IPS-20b (cell line): ENCODE measurements around the gene RICTOR.
"Not testable (repeated sequence)": the region's sequence is repeated elsewhere in the genome, so short reads cannot be mapped to it uniquely, and the experiment has no call there.

Experiments
- H3K27ac ChIP-seq: one replicate; pipeline ENCODE4 v1.5.1; 2013; ENCODE audit warnings: low read length
- H3K27me3 ChIP-seq: 2 replicates; pipeline ENCODE4 v1.6.1; 2013; ENCODE audit warnings: mild to moderate bottlenecking, low read length, inconsistent platforms; ENCODE audit not compliant: insufficient read depth
- H3K36me3 ChIP-seq: 2 replicates; pipeline ENCODE4 v1.6.1; 2013; ENCODE audit warnings: low read depth, mild to moderate bottlenecking, inconsistent platforms, low read length, moderate library complexity; ENCODE audit not compliant: insufficient read depth
- H3K4me1 ChIP-seq: 2 replicates; pipeline ENCODE4 v1.6.1; 2013; ENCODE audit warnings: mild to moderate bottlenecking, control low read depth, inconsistent platforms, low read length, moderate library complexity; ENCODE audit not compliant: insufficient read depth
- H3K4me3 ChIP-seq: 2 replicates; pipeline ENCODE4 v1.5.1; 2013; ENCODE audit warnings: mild to moderate bottlenecking, low read length, inconsistent platforms
- H3K9ac ChIP-seq: 2 replicates; pipeline ENCODE4 v1.6.1; 2013; ENCODE audit warnings: low read depth, mild to moderate bottlenecking, inconsistent platforms, low read length, moderate library complexity
- H3K9me3 ChIP-seq: 2 replicates; pipeline ENCODE4 v1.6.1; 2013; ENCODE audit warnings: mild to moderate bottlenecking, low read depth, low read length, inconsistent platforms; ENCODE audit not compliant: insufficient read depth

The RICTOR gene

DNA sequence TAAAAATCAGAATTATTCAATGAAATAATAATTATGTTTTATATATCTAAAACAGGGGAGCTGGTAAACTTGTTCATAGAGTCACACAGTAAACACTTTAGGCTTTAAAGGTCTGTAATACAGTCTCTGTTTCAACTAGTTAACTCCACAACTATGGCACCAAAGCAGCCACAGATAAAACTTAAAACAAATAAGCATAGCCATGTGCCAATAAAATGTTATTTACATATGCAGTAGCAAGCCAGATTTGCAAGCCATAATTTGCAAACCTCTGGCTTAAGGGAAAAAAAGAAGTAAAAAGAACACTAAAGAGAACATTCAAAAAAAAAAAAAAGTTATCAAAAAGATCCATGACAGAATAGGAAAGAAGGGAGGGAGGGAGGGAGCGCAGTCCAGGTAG is 24.9 kb downstream of the RICTOR start:
- Histone ChIP-seq H3K27ac (no peak overlapping the region), H3K36me3 (peaks cover 4% of the 10 kb centered on the region; the same call in 1 of the 2 replicates), H3K4me3 (no peak overlapping the region), H3K4me1 (peaks cover 5% of the 10 kb centered on the region), H3K9me3 (peaks cover 11% of the 10 kb centered on the region), H3K9ac (no peak overlapping the region), H3K27me3 (no peaks in the 10 kb centered on the region)

DNA sequence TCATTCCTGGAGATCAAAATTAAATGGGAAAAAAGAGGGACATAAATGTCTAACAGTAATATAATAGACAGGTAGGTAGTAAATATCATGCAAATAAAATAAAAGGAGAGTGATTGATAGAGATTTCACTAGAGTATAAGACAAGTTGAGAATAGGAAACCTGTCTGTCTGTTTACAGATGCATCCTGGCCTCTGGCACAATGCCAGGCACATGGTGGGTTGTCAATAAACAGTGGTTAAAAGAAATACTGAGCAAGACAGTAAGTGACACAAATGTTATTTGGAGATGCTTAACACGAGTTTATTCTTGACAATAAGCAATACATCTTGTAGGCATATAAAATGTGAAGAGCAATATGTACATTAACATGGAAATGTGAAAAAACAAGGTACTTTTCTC is 33.3 kb downstream of the RICTOR start:
- H3K27ac ChIP-seq = no peak overlapping the region
- no peak overlapping the region for H3K9ac ChIP-seq
- H3K4me3 ChIP-seq = no peak overlapping the region
- no peaks in the 10 kb centered on the region for H3K4me1 ChIP-seq
- H3K27me3 ChIP-seq = no peaks in the 10 kb centered on the region
- H3K9me3 ChIP-seq = no peaks in the 10 kb centered on the region
- H3K36me3 ChIP-seq = no peaks in the 10 kb centered on the region

DNA sequence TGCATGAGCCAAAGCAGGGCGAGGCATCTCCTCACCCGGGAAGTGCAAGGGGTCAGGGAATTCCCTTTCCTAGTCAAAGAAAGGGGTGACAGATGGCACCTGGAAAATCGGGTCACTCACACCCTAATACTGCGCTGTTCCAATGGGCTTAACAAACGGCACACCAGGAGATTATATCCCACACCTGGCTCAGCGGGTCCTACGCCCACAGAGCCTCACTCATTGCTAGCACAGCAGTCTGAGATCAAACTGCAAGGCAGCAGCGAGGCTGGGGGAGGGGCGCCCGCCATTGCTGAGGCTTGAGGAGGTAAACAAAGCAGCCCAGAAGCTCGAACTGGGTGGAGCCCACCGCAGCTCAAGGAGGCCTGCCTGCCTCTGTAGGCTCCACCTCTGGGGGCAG is 39.7 kb downstream of the RICTOR start:
- H3K27ac ChIP-seq, H3K36me3 ChIP-seq, H3K9ac ChIP-seq, H3K4me3 ChIP-seq, H3K9me3 ChIP-seq, H3K4me1 ChIP-seq, H3K27me3 ChIP-seq: not testable (repeated sequence)

DNA sequence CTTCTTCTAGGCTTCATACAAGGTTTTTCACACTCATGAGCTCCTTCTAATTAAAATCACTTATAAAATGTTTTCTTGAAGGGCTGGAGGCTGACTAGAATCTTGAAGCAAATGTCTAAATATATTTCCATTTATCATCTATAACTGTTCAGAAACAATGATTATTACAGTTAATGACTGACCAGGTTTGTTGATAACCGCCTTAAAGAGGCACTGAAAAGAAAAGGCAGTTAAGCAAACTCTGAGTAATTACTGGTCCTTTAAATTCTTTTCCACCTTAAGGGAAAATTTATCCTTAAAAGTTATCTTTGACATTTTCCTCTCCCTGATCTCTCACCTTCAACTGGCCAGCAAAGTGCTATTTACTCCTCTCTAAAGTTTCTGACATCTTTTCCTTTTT is 43.2 kb downstream of the RICTOR start:
- Histone ChIP-seq H3K27ac (no peak overlapping the region), H3K4me3 (no peak overlapping the region), H3K4me1 (no peaks in the 10 kb centered on the region; the same call in 1 of the 2 replicates), H3K27me3 (no peaks in the 10 kb centered on the region), H3K9me3 (peaks cover 25% of the 10 kb centered on the region), H3K36me3 (0 out of 2 replicates have a peak, but pooled peaks cover 10% of the 10 kb centered on the region), H3K9ac (no peak overlapping the region)

DNA sequence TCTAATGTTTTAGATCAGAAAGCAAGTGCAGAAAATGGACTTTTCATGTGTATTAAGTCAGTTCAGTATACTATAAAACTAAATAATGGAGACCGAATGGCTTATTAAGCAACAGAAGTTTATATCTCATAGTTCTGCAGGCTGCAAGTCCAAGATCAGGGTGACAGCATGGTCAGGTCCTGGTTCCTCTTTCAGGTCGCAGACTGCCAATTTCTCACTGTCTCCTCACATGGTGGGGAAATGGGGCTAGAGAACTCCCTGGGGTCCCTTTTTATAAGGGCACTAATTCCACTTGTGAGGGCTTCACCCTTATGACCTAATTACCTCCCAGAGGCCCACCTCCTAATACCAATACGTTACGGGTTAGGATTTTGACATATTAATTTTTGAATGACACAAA is 48.7 kb downstream of the RICTOR start:
- H3K9ac ChIP-seq = no peak overlapping the region

DNA sequence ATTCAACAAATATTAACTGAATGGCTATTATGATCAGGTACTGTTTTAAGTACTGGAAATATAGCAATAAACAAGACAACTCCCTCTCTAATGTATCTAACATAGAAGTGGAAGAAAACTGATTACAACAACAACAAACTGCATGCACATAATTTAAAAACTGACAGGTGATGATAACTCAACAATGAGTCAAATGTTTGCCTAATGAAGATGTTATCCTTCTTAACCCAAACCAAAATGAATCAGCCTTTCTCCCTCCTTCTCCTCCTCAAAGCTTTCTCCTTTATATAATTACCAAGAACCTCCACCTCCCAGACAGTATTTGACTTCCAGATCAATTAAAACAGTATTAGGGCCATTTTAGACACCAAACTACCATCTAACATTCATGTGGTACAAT is 49.3 kb downstream of the RICTOR start:
- no peak overlapping the region for H3K9ac ChIP-seq
- no peak overlapping the region for H3K27ac ChIP-seq
- no peaks in the 10 kb centered on the region for H3K27me3 ChIP-seq
- H3K36me3 ChIP-seq = 0 out of 2 replicates have a peak, but pooled peaks cover 10% of the 10 kb centered on the region
- H3K4me1 ChIP-seq = peaks cover 41% of the 10 kb centered on the region
- H3K4me3 ChIP-seq = no peak overlapping the region
- H3K9me3 ChIP-seq = peaks cover 18% of the 10 kb centered on the region

More for the DNA sequence above, 48.7 kb downstream of the RICTOR start:
- no peak overlapping the region for H3K4me3 ChIP-seq
- H3K36me3 ChIP-seq = 0 out of 2 replicates have a peak, but pooled peaks cover 10% of the 10 kb centered on the region
- peaks cover 41% of the 10 kb centered on the region for H3K4me1 ChIP-seq
- H3K27me3 ChIP-seq = no peaks in the 10 kb centered on the region
- peaks cover 18% of the 10 kb centered on the region for H3K9me3 ChIP-seq
- no peak overlapping the region for H3K27ac ChIP-seq

DNA sequence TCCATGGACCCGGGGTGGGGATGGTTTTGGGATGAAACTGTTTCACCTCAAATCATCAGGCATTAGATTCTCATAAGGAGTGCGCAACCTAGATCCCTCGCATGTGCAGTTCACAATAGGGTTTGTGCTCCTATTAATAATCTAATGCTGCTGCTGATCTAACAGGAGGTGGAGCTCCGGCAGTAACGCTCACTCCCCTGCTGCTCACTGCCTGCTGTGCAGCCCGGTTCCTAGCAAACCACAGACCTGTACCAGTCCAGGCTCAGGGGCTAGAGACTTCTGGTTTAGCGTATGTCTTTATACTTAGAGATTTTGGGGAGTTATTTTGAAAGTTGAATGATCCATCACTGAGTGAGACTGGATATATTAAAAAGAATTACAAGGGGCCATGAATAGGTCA is 50.2 kb downstream of the RICTOR start:
- H3K4me1 ChIP-seq = peaks cover 41% of the 10 kb centered on the region
- 0 out of 2 replicates have a peak, but pooled peaks cover 7% of the 10 kb centered on the region for H3K36me3 ChIP-seq
- no peak overlapping the region for H3K9ac ChIP-seq
- no peak overlapping the region for H3K4me3 ChIP-seq
- H3K27me3 ChIP-seq = no peaks in the 10 kb centered on the region
- no peak overlapping the region for H3K27ac ChIP-seq
- peaks cover 14% of the 10 kb centered on the region for H3K9me3 ChIP-seq

DNA sequence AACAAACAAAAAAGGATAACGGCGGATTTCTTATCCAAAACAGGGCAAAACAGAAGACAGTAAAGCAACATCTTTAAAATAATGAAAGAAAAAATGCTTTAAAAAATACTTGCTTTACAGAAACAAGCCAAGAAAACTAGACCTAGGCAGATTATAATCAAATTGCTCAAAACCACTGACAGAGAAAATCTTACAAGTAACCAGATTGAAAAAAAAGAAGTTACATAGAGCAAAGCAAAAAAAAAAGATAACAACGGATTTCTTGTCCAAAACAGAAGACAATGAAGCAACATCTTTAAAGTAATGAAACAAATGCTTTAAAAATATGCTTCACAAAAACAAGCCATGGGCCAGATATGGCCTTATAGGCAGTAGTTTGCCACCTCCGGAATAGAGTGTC is 51.1 kb downstream of the RICTOR start:
- H3K4me1 ChIP-seq = peaks cover 41% of the 10 kb centered on the region

DNA sequence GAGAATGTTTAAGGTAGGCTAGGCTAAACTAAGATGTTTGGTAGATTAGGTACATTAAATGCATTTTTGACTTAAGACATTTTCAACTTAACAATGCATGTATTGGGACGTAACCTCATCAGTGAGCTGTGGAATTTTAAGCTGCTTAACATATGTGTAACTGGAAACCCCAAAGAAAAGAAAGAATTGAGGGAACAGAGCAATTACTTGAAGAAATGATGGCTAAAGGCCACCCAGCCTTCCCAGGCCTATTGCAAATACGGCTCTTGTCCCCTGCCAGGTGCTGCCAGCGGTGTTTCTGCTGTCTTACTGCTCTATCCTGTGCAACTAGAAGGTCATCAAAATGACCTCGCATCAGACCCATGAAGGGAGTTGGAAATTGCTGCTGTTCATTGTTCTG is 52.0 kb downstream of the RICTOR start:
- H3K9me3 ChIP-seq = no peaks in the 10 kb centered on the region
- H3K27ac ChIP-seq = peak overlapping the region; percentile 52
- H3K27me3 ChIP-seq = no peaks in the 10 kb centered on the region
- H3K36me3 ChIP-seq = peaks cover 10% of the 10 kb centered on the region
- no peak overlapping the region for H3K4me3 ChIP-seq
- H3K4me1 ChIP-seq = peaks cover 41% of the 10 kb centered on the region
- no peak overlapping the region for H3K9ac ChIP-seq

More for the DNA sequence above, 51.1 kb downstream of the RICTOR start:
- Histone ChIP-seq H3K9me3 (peaks cover 6% of the 10 kb centered on the region; the same call in 1 of the 2 replicates), H3K27ac (no peak overlapping the region), H3K4me3 (no peak overlapping the region), H3K27me3 (no peaks in the 10 kb centered on the region), H3K9ac (no peak overlapping the region), H3K36me3 (peaks cover 10% of the 10 kb centered on the region)

DNA sequence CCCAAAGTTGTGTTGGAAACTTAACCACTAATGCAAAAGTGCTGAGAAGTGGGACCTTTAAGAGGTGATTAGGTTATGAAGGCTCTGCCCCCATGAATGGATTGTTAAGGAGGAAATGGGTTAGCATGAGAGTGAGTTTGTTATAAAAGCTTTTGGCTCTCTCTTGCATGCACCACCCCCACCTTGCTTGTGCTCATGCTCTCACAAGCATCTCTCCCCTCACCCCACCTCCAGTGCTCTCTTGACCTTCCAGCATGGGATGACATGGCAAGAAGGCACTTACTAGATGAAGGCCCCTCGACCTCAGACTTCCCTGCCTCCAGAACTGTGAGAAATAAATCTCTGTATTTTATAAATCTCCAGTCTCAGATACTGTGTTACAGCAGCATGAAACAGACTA is 52.8 kb downstream of the RICTOR start:
- H3K9me3 ChIP-seq = no peaks in the 10 kb centered on the region
- peaks cover 41% of the 10 kb centered on the region for H3K4me1 ChIP-seq
- H3K27ac ChIP-seq = peak overlapping the region; percentile 46
- H3K9ac ChIP-seq = peak overlapping the region; percentile 43; the same call in 1 of the 2 replicates
- peaks cover 10% of the 10 kb centered on the region for H3K36me3 ChIP-seq
- no peaks in the 10 kb centered on the region for H3K27me3 ChIP-seq
- peak overlapping the region; percentile 20; the same call in 1 of the 2 replicates for H3K4me3 ChIP-seq

DNA sequence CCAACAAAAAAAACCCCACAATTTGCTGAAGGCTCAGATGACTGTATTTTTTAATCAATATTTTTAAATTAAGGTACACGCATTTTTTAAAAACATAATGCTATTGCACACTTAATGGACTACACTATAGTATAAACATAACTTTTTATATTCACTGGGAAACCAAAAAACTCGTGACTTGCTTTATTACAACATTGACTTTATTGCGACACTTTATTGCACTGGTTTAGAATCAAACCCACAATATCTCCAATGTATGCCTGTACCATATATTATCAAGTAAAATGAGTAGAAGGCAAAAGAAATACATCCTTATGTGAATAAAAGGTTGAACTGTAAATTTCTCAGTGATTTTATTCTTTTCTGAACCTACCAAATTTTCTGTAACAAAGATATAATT is 53.7 kb downstream of the RICTOR start:
- Histone ChIP-seq H3K27ac (no peak overlapping the region), H3K9ac (no peak overlapping the region; the same call in 1 of the 2 replicates), H3K9me3 (no peaks in the 10 kb centered on the region), H3K4me1 (peaks cover 41% of the 10 kb centered on the region), H3K4me3 (no peak overlapping the region), H3K27me3 (no peaks in the 10 kb centered on the region), H3K36me3 (peaks cover 10% of the 10 kb centered on the region)

DNA sequence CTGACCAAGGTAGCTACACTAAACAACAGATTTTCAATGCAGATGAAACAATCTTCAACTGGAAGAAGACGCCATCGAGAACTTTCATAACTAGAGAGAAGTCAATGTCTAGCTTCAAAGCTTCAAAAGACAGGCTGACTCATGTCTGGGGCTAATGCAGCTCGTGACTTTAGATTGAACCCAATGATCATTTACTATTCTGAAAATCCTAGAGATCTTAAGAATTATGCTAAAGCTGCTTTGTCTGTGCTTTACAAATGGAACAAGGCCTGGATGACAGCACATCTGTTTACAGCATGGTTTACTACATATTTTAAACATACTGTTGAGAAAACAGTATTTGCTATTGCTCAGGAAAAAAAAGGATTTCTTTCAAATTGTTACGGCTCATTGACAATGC is 54.9 kb downstream of the RICTOR start:
- Histone ChIP-seq H3K27ac (no peak overlapping the region), H3K4me3 (no peak overlapping the region), H3K4me1 (peaks cover 29% of the 10 kb centered on the region), H3K9ac (no peak overlapping the region), H3K36me3 (peaks cover 10% of the 10 kb centered on the region), H3K27me3 (no peaks in the 10 kb centered on the region), H3K9me3 (no peaks in the 10 kb centered on the region)
